GM18511 (cell line): ENCODE data around the gene BRSK2.

ENCODE experiments used
- ATAC-seq: cut with Tn5 transposase; IDR thresholded peaks from one replicate; pipeline ENCODE4 v1.9.1; 2021; ENCODE audit warnings: mild to moderate bottlenecking, moderate library complexity; ENCODE audit not compliant: unreplicated experiment

The BRSK2 gene

DNA sequence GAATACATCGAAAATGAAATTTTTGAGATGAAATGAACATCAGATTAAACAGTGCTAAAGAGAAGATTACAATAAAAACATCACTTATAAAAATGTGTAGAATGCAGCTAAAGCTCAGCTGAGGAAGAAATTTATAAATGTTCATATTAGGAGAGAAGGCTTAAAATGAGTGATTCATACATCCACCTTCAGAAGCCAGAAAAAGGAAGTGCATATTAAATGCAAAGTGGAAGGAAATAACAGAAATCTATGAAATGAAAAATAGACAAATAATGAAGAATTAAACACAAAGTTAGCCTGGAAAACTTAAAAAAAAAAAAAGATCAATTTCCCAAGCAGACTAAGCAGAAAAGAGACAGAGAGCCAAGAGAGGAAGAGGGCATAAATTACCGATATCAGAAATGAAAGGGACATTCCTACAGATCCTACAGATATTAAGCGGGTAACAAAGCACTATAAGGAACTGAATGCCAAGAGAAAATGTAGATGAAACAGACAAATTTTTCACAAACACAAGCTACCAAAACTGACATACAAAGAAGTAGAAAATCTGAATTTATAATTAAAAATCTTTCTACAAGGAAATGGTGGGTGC lies 104.0 kb downstream of the BRSK2 start:
- ATAC-seq = no peak

DNA sequence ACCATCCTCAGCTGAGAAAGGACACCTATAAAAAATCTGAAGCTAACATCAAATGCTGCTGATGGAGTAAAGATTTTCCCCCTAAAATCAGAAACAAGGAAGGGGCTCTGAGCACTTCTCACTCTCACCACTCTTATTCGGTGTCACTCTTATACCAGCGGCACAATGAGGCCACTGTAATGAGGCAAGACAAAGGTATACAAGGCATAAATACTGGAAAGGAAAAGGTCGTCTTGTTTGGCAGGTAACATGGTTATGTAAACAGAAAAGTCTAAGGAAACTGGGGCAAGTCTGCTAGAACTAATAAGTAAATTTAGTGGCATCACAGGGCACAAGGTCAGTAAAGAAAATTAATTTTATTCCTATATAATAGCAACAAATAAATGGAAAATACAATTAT lies 104.9 kb downstream of the BRSK2 start:
- ATAC-seq = no peak

DNA sequence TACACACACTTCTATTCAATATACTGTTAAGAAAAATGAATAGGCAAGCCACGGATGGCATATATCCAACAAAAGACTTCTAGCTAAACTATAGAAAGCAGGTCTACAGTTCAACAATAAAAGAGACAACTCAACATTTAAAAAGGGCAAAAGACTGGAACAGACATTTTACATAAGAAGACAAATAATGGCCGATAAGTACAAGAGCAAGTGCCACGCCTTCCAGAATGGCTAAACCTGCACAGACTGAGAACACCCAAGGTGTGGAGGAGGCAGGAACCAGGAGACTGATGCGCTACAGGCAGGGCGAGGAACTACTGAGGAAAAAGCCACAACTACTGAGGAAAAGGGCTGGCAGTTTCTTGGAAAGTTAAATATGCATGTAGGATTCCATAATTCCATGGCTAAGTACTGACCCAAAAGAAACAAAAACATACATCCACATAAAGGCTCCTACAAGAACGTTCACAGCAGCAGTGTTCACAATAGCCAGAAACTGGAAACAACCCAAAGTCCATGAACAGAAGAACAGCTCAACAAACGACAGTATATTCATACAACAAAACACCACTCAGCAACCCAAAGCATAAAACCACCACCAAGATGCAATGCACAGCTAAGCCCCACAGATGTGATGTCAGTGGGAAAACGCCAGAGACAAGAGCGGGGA lies 106.5 kb downstream of the BRSK2 start:
- ATAC-seq = no peak

DNA sequence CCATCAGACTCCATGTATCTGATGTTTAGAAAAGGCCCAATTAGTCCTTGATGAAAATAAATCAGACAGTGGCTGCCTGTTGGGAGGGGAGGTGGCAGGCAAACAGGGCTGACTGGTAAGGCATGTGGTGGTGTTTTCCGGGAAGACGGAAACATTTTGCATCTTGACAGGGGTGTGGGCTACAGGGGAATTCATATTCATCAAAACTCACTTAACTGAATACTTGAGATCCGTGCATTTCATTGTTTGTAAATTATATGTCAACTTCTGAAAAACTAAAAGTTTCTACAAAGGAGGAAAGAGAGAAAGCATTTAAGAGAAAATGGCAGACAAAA lies 107.0 kb downstream of the BRSK2 start:
- no peak for ATAC-seq

DNA sequence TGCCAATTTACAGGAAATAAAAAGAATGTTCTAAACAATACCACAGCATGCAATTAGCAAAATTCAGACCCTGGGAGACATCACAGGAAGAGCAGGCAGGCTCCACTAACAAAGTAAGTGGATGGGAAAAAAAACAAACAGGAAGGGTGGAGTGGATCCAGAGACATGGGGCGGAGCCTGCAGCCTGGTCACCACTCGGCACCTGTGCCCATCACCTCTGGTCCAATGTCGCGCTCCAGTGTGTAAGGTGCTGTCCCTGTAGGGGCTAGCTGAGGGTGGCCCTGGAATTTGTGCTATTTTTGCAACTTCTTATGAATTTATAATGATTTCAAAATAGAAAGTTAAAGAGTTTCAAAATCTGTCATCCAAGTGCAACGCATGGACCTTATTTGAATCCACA lies 107.9 kb downstream of the BRSK2 start:
- no peak for ATAC-seq

GRCh38 chr11:1498262-1498661 lies 108.5 kb downstream of the BRSK2 start:
- no peak for ATAC-seq

DNA sequence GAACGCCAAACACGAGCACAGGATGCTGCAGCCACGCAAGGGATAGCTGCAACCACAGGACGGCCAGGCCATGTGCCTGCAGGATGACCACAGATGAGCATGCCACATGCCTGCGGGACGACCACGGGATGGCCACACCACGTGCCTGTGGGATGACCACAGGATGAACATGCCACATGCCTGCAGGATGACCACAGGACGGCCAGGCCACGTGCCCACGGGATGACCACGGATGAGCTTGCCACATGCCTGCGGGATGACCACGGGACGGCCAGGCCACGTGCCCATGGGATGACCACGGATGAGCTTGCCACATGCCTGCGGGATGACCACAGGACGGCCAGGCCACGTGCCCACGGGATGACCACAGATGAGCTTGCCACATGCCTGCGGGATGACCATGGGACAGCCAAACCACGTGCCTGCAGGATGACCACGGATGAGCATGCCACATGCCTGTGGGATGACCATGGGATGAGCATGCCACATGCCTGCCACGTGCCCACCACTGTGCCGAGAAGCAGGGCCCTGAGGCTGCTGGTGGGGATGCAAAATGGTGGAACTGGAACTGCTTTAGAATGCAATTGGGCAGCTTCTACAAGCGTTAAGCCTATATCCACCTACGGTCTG lies 109.6 kb downstream of the BRSK2 start:
- ATAC-seq = no peak

- ATAC-seq = no peak
Observed at GRCh38 chr11:1499899-1500298, 110.2 kb downstream of the BRSK2 start.

DNA sequence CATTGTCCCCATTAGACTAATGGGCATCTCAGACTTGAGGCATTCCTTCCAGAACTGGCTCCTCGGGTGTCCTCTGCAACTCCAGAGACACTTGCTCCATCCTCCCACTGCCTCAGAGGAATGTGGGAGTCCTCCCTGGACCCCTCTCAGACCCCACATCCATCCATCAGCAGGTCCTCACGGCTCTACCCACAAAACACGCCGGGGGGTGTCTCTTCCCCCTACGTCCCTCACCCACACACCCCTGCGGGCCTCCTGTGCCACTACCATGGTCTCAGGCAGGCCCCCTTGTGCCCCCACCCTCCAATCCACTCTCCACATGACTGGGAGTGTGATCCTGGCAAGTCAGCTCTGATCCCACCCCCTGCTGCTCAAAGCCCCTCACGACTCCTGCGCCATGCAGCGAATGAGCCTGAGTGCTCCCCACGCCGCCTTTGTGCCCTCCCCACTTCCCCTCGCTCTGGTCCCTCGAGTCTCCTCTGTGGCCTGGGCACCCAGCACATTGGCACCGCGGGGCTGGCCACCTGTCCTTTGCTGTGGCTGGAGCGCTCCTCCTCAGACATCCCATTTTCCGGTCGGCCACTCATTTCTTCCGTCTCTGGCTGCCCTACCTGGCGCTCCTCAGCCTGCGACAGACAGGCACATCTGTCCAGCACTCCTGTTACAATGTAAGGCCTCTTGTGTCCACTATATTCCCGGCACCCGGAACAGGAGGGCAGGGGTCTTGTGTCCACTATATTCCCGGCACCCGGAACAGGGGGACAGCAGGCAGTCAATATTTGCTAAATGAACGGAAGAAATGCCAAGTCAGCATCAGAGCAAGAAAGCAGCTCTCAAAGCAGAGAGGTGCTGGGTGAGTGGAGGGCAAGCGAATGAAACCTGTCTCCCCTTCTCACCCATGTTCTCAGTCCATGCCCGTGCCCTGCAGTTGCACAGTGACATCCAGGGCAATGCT lies 111.0 kb downstream of the BRSK2 start:
- ATAC-seq = no peak

DNA sequence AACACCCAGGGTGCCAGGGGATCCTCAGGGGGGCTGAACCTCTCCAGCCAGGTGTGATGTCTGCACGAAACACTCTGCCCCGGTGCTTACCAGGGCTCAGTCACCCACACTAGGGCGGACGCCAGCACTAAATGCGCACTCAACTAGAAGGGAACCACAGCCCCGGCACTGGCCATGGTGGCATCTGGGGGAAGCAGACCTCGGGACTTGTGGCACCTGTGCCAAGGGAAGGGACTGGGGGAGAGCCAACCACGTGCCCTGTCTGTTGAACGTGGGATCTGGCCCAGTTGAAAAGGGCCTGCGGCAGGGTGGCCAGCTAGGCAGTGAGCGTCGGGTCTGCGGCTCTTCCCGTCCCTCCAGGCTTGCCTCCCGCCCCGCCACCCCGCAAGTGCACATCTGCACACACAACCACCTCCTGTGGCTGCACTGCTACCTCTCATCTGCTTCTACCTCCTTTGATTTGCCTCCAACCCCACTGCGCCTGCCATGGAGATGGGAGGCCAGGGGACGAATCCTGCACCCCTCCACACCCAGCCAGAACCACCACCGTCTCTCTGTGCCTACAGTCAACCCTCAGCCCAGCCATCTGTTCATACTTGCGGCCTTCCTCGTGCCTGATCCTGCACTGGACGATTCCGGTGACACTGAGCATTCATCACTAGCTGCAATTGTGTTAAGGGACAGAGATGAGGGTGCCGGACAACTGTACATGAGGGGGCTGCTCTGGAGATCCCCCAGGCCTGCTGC lies 111.9 kb downstream of the BRSK2 start:
- ATAC-seq = no peak

DNA sequence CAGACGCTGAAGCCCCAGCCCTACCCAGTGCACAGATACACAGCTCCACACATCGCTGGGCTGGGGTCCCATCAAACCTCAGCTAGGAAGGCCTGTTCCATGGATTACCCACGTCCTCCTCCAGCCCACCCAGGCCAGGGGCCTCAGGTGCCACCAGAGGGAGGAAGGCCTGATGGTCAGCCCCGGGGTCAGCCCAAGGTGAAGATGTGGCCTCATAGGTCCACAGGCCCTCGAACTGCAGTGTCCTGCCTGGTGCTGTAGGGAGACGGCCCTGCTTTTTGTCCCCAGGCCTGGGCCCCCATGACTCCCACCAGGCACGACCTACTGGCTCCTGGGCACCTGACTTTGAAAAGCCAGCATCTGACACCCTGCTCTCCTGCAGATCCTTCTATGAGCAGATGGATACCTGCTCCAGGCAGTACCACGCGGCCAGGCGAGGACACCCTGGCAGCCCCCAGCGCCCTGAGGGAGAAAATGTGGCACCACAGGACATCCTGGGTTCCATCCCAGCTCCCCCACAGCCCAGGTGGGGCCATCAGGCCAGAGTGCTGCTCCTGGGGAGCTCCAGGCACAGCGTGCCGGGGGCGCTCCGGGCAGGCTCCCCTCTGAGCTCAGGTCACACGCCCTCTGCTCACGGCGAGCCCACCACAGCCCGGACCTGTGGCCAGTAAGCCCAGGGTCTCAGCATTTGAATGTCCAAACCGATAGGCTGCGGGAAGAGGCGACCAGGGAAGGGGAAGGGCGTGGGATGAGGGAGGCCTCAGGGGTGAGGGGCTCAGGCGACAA lies 112.6 kb downstream of the BRSK2 start:
- no peak for ATAC-seq

DNA sequence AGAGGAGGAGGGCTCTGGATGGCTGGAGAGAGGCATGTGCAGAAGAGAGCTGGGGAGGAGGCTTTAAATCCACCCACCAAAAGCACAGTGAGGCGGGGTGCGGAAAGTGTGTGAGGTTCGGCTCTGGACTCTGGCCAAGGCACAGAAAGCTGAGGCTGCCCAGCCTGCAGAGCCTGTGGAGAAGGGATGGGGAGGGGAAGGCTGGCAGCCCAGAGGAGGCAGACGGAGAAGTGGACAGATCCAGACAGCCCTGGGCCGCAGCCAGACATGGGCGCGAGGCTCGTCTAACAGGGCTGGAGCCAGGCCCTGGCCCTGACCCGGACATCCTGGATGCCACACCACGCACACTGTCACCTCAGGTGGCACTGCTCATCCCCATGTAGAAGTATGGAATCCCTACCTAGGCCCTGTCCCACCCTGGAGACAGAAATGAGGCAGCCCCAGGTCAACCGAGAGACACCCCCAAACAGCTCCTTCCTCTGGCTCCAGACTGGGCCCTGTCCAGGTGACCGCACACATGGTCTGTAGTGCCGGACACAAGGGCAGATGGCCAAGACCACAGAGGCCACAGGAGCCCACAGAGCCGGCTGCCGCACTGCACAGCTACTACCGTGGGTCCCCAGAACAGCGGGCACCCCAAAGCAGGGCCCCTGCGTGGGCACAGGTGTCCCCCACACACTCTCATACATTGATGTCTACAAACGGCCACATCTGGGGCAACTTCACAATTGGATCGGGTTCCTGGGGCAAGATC lies 113.4 kb downstream of the BRSK2 start:
- no peak for ATAC-seq

DNA sequence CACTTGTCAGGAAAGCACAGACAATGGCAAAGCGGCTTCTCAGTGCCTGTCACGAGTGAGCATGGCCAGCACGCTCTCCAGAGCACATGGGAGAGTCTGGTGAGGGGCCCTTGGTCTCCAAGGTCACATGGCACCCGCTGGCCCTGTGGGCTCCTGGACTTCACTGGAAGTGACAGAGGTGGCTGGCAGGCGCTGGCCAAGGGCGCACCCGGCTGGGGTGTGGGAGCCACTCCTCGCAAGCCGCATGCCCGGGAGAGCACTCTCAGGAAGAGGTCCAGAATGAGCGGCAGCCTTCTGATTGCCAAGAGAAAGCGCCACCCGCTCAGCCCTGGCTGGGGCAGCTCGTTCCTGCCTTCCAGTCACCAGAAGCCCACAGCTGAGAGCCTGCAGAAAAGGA lies 114.0 kb downstream of the BRSK2 start:
- ATAC-seq = no peak

- ATAC-seq = no peak
Observed at GRCh38 chr11:1504138-1504537, 114.4 kb downstream of the BRSK2 start.

- ATAC-seq = no peak
Observed at GRCh38 chr11:1504581-1505290, 115.0 kb downstream of the BRSK2 start.

DNA sequence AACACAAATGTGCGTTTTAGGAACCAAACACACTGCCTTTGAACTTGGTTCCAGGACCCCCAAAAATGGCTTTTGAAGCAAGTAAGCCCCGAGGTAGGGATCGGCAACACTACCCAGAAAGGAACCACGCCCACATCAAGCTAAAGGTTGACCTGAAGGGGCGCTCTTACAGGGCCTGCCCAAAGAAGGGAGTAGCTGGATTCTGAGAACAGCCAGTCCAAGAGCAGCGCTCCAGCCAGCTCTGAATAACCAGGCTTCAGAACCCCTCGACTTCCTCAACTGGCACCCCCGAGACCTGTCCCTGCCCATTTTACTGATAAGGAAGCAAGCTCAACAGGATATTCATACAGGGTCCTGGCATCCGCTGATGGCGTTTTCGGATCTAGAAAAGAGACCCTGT lies 115.7 kb downstream of the BRSK2 start:
- ATAC-seq = no peak

DNA sequence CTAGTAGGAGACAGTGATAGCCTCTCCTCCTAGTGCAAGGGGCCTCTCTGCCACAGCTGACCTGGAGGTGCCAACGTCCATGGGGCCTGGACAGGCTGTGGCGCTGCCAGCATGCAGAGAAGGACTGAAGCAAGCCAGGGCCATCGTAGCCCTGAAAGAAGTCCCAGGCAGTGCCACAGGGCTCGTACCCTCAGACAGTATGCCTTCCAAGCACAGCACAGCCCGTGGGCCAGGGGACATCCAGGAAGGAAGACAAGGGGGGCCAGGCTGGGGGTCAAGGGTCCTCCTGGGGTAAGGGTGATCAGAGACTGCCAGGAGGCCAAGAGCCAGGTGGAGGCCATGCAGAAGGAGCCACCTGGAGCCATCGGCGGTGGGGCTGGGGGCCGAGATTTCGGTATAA lies 117.2 kb downstream of the BRSK2 start:
- no peak for ATAC-seq

DNA sequence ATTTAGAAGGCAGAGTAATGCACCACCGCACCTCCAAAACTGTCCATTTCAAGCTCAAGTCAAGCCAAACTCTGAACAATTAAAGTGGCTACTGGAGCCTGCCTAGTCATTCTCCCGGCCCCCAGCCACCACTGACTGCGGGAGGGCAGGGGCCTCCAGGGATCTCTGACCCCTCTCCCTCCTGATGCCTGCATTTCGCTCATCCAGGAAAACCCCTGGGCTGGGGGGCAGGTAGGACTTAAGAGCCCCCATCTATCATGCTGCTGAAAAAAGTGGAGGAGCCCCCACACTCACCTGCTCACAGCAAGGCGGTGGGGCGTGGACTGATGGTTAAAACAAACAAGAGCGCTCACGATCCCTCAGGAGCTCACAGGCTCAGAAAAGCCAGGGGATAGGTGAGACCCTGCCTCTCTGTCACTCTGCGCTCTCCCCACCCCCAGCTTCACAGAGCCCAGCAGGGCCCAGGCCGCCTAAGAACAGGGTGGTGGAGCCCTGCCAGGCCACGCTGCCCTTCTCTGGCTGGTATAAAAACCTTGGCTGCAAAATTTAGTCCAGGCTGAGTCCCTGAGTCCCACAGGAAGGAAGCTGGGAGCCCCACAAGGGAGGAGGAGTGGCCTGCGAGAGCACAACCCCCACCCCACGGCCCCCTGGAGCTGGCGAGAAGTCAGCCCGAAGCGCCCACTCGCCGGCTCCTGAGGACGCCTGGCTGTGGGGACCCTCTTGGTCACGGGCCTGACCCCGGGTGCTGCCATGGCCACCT lies 117.8 kb downstream of the BRSK2 start:
- no peak for ATAC-seq
